Measurements from ENCODE around the gene ARMC12.

ARMC12 gene

GRCh38 chr6:35717449-35718374 is 19.1 kb upstream of the ARMC12 start:
- H3K4me2 ChIP-seq, result no peak overlapping the region
- no peaks in the 10 kb centered on the region for H4K20me1 ChIP-seq (ENCODE audit: insufficient read depth)
- no peak for TF ChIP-seq CTCF (conservative IDR thresholded peaks at IDR 0.05; ENCODE audit: low read depth, low read length)
- no peaks in the 10 kb centered on the region for H3K27me3 ChIP-seq (ENCODE audit: insufficient read depth, low read depth)
- H3K27ac ChIP-seq, result no peak overlapping the region
- no peak overlapping the region for H3K4me3 ChIP-seq (IDR thresholded peaks at IDR 0.05; ENCODE audit: insufficient read depth, low read depth, low read length)
- no peaks in the 10 kb centered on the region for H3K79me2 ChIP-seq (ENCODE audit: insufficient read depth, low read depth)
- H3K9ac ChIP-seq, result no peak overlapping the region
- no peak overlapping the region for H2AFZ ChIP-seq (ENCODE audit: low read depth)
- no peaks in the 10 kb centered on the region for H3K36me3 ChIP-seq (ENCODE audit: insufficient read depth)
- H3K4me1 ChIP-seq (ENCODE audit: low read depth, poor library complexity, severe bottlenecking), result peaks cover 24% of the 10 kb centered on the region

- H3K36me3 ChIP-seq (ENCODE audit: insufficient read depth), result no peaks in the 10 kb centered on the region
- no peak overlapping the region for H3K9ac ChIP-seq
- peaks cover 26% of the 10 kb centered on the region for H3K4me1 ChIP-seq (ENCODE audit: low read depth, poor library complexity, severe bottlenecking)
- no peak for TF ChIP-seq CTCF (conservative IDR thresholded peaks at IDR 0.05; ENCODE audit: low read depth, low read length)
- H3K27me3 ChIP-seq (ENCODE audit: insufficient read depth, low read depth), result no peaks in the 10 kb centered on the region
- H3K4me2 ChIP-seq, result peak overlapping the region; percentile 29
- H3K79me2 ChIP-seq (ENCODE audit: insufficient read depth, low read depth), result no peaks in the 10 kb centered on the region
- no peak overlapping the region for H3K27ac ChIP-seq
- H3K4me3 ChIP-seq (IDR thresholded peaks at IDR 0.05; ENCODE audit: insufficient read depth, low read depth, low read length), result no peak overlapping the region
- H4K20me1 ChIP-seq (ENCODE audit: insufficient read depth), result no peaks in the 10 kb centered on the region
- peak overlapping the region; percentile 25; the same call in 1 of the 2 replicates for H2AFZ ChIP-seq (ENCODE audit: low read depth)
These were observed 18.5 kb upstream of the ARMC12 start for GRCh38 chr6:35718375-35718736.

GRCh38 chr6:35718911-35719381 is 17.9 kb upstream of the ARMC12 start:
- H3K79me2 ChIP-seq (ENCODE audit: insufficient read depth, low read depth), result no peaks in the 10 kb centered on the region
- peaks cover 30% of the 10 kb centered on the region for H3K4me1 ChIP-seq (ENCODE audit: low read depth, poor library complexity, severe bottlenecking)
- no peaks in the 10 kb centered on the region for H3K27me3 ChIP-seq (ENCODE audit: insufficient read depth, low read depth)
- H3K4me3 ChIP-seq (IDR thresholded peaks at IDR 0.05; ENCODE audit: insufficient read depth, low read depth, low read length), result no peak overlapping the region
- TF ChIP-seq CTCF (conservative IDR thresholded peaks at IDR 0.05; ENCODE audit: low read depth, low read length), result no peak
- no peak overlapping the region for H3K27ac ChIP-seq
- H2AFZ ChIP-seq (ENCODE audit: low read depth), result peak overlapping the region; percentile 25; the same call in 1 of the 2 replicates
- H3K36me3 ChIP-seq (ENCODE audit: insufficient read depth), result no peaks in the 10 kb centered on the region
- peak overlapping the region; percentile 29 for H3K4me2 ChIP-seq
- no peak overlapping the region for H3K9ac ChIP-seq
- no peaks in the 10 kb centered on the region for H4K20me1 ChIP-seq (ENCODE audit: insufficient read depth)

- peak overlapping the region; percentile 25; the same call in 1 of the 2 replicates for H2AFZ ChIP-seq (ENCODE audit: low read depth)
- H3K27me3 ChIP-seq (ENCODE audit: insufficient read depth, low read depth), result no peaks in the 10 kb centered on the region
- no peaks in the 10 kb centered on the region for H3K36me3 ChIP-seq (ENCODE audit: insufficient read depth)
- H3K4me1 ChIP-seq (ENCODE audit: low read depth, poor library complexity, severe bottlenecking), result peaks cover 30% of the 10 kb centered on the region
- no peak for TF ChIP-seq CTCF (conservative IDR thresholded peaks at IDR 0.05; ENCODE audit: low read depth, low read length)
- H3K9ac ChIP-seq, result no peak overlapping the region
- no peaks in the 10 kb centered on the region for H3K79me2 ChIP-seq (ENCODE audit: insufficient read depth, low read depth)
- no peak overlapping the region for H3K4me3 ChIP-seq (IDR thresholded peaks at IDR 0.05; ENCODE audit: insufficient read depth, low read depth, low read length)
- peak overlapping the region; percentile 29; the same call in 1 of the 2 replicates for H3K4me2 ChIP-seq
- H4K20me1 ChIP-seq (ENCODE audit: insufficient read depth), result no peaks in the 10 kb centered on the region
- no peak overlapping the region for H3K27ac ChIP-seq
These were observed 17.4 kb upstream of the ARMC12 start for GRCh38 chr6:35719404-35719829.
